Smooth muscle cell of trachea (primary cell): Measurements from ENCODE around the gene RGMA. TPM values are rescaled to one million over a fixed set of nuclear protein-coding genes. Genes with fewer than 3 reads are reported as not detected.

ENCODE experiments used
- total RNA-seq: library from RNA; depleted of rRNA; stranded (reverse); fragments of >200 nt; gene quantifications from 2 replicates; pipeline ENCODE4 v1.2.1, GENCODE V29; 2014

RGMA gene
- 4.6 and 5.4 TPM in 2 replicates for total RNA-seq

GRCh38 chr15:93088981-93089726, at the start of gene RGMA:
Gene RGMA (minus strand): TSS chr15:93089211. CDS start chr15:93088932, 279 bp downstream.

Other genes starting within 250 kb of the RGMA start
- gene CHD2, start 188.9 kb downstream of the RGMA start, total RNA-seq: 73.1 and 101 TPM in 2 replicates